Fibroblast of lung (primary cell): Measurements from ENCODE around the gene PRAMEF6. TPM values are rescaled to one million over a fixed set of nuclear protein-coding genes. Genes with fewer than 3 reads are reported as not detected.

Experiments
- polyA plus RNA-seq, 2 donors: library from polyadenylated mRNA; depleted of rRNA in 1 of 2; stranded (reverse) in 1 of 2; unstranded in 1 of 2; fragments of >200 nt; gene quantifications; 2 replicates each; pipeline ENCODE4 v1.2.1, GENCODE V29; 2011 to 2012; ENCODE audit warnings: missing spikeins in 1 of 2
- total RNA-seq: library from RNA; depleted of rRNA; stranded (reverse); fragments of >200 nt; gene quantifications from 2 replicates; pipeline ENCODE4 v1.2.1, GENCODE V29; 2014

Gene PRAMEF6
- total and polyA plus RNA-seq, 2 donors (not counting 1 experiment from before 2014, with no cell fraction given): not detected

Other genes starting within 250 kb of the PRAMEF6 start
- gene AADACL3, start 231.5 kb downstream of the PRAMEF6 start, total RNA-seq: not detected in 2 replicates
- gene AADACL3, start 231.5 kb downstream of the PRAMEF6 start, polyA plus RNA-seq: not detected in 2 replicates
- gene CFAP107, start 201.4 kb downstream of the PRAMEF6 start, total RNA-seq: under 0.01 TPM in 1 of 2 replicates, not detected in the other
- gene CFAP107, start 201.4 kb downstream of the PRAMEF6 start, polyA plus RNA-seq: not detected in 2 replicates
- gene PRAMEF12, start 173.8 kb downstream of the PRAMEF6 start, total RNA-seq: not detected in 2 replicates
- not detected in 2 replicates for gene PRAMEF12, start 173.8 kb downstream of the PRAMEF6 start, polyA plus RNA-seq
- gene PRAMEF1, start 156.2 kb downstream of the PRAMEF6 start, total RNA-seq: not detected in 2 replicates
- gene PRAMEF1, start 156.2 kb downstream of the PRAMEF6 start, polyA plus RNA-seq: not detected in 2 replicates
- not detected in 2 replicates for gene PRAMEF11, start 116.2 kb downstream of the PRAMEF6 start, total RNA-seq
- gene PRAMEF11, start 116.2 kb downstream of the PRAMEF6 start, polyA plus RNA-seq: not detected in 2 replicates
- not detected in 2 replicates for gene HNRNPCL1, start 98.9 kb downstream of the PRAMEF6 start, total RNA-seq
- not detected in 2 replicates for gene HNRNPCL1, start 98.9 kb downstream of the PRAMEF6 start, polyA plus RNA-seq
- not detected in 2 replicates for gene PRAMEF2, start 90.5 kb downstream of the PRAMEF6 start, total RNA-seq
- not detected in 2 replicates for gene PRAMEF2, start 90.5 kb downstream of the PRAMEF6 start, polyA plus RNA-seq
- not detected in 2 replicates for gene PRAMEF4, start 61.4 kb downstream of the PRAMEF6 start, total RNA-seq
- not detected in 2 replicates for gene PRAMEF4, start 61.4 kb downstream of the PRAMEF6 start, polyA plus RNA-seq
- not detected in 2 replicates for gene PRAMEF10, start 49.3 kb downstream of the PRAMEF6 start, total RNA-seq
- not detected in 2 replicates for gene PRAMEF10, start 49.3 kb downstream of the PRAMEF6 start, polyA plus RNA-seq
- not detected in 2 replicates for gene PRAMEF7, start 31.0 kb downstream of the PRAMEF6 start, total RNA-seq
- gene PRAMEF7, start 31.0 kb downstream of the PRAMEF6 start, polyA plus RNA-seq: not detected in 2 replicates
- not detected in 2 replicates for gene PRAMEF27, start 109.0 kb upstream of the PRAMEF6 start, total RNA-seq
- gene PRAMEF27, start 109.0 kb upstream of the PRAMEF6 start, polyA plus RNA-seq: not detected in 2 replicates
- gene HNRNPCL3, start 113.2 kb upstream of the PRAMEF6 start, total RNA-seq: not detected in 2 replicates
- not detected in 2 replicates for gene HNRNPCL3, start 113.2 kb upstream of the PRAMEF6 start, polyA plus RNA-seq
- not detected in 2 replicates for gene PRAMEF25, start 123.2 kb upstream of the PRAMEF6 start, total RNA-seq
- gene PRAMEF25, start 123.2 kb upstream of the PRAMEF6 start, polyA plus RNA-seq: not detected in 2 replicates
- gene HNRNPCL2, start 169.3 kb upstream of the PRAMEF6 start, total RNA-seq: not detected in 2 replicates
- not detected in 2 replicates for gene HNRNPCL2, start 169.3 kb upstream of the PRAMEF6 start, polyA plus RNA-seq
- not detected in 2 replicates for gene PRAMEF26, start 208.4 kb upstream of the PRAMEF6 start, total RNA-seq
- not detected in 2 replicates for gene PRAMEF26, start 208.4 kb upstream of the PRAMEF6 start, polyA plus RNA-seq
- not detected in 2 replicates for gene HNRNPCL4, start 218.1 kb upstream of the PRAMEF6 start, total RNA-seq
- gene HNRNPCL4, start 218.1 kb upstream of the PRAMEF6 start, polyA plus RNA-seq: not detected in 2 replicates
- gene PRAMEF9, start 224.3 kb upstream of the PRAMEF6 start, total RNA-seq: not detected in 2 replicates
- gene PRAMEF9, start 224.3 kb upstream of the PRAMEF6 start, polyA plus RNA-seq: not detected in 2 replicates